ENCODE results near the gene KIF19. TPM values are rescaled to one million over a fixed set of nuclear protein-coding genes. Genes with fewer than 3 reads are reported as not detected.

The KIF19 gene
- polyA plus RNA-seq, 3 donors: not detected

DNA sequence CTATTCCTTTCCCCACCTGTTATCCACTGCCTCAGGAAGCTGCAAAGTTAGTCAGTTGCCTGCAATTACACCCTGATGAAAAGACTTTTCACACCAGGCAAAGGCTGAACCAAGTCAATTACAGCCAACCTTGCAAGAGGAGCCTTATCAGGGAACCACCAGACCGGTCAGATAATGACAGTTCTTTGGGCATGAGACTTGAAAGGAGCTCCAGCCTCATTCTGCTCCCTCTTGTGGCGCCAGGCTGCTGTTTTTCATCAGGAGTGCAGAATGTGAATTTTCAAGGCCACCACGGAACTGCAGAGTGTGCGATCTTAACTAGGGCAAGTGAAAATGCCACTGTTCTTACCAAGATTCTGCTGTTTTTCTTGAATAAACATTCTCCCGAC lies 29.5 kb upstream of the KIF19 start:
- Mint-ChIP-seq H3K36me3 (no peaks in the 10 kb centered on the region), H3K4me3 (no peak overlapping the region), H3K4me1 (peaks cover 3% of the 10 kb centered on the region), H3K27ac (peak overlapping the region in 1 of 7 donors; percentile 1), H3K27me3 (ENCODE audit: low read depth in 3 of 3) (peaks cover 1 to 19% (median 8%) of the 10 kb centered on the region in 3 donors), H3K9me3 (peaks cover 0 to 3% (median 0%) of the 10 kb centered on the region in 7 donors)
- no peak overlapping the region for H3K4me3 ChIP-seq (replicated peaks in 1 of 3; ENCODE audit: low read depth in 2 of 3, low read length in 3 of 3)
- H3K36me3 ChIP-seq (replicated peaks in 1 of 2; ENCODE audit: control insufficient read depth in 1 of 2, insufficient read depth in 2 of 2, low read length in 2 of 2): no peaks in the 10 kb centered on the region
- 0% methylated on average over 4 of the region's 5 CpGs for WGBS (ENCODE audit: insufficient coverage)
- no peak overlapping the region for H3K27ac ChIP-seq (ENCODE audit: low read depth in 1 of 2, low read length in 2 of 2)
- peak; percentile 31 to 47 (median 38) for DNase-seq
- H3K27me3 ChIP-seq (ENCODE audit: control insufficient read depth in 2 of 2, insufficient read depth in 2 of 2, low read length in 2 of 2): no peaks in the 10 kb centered on the region
- TF ChIP-seq, protein P1, sequence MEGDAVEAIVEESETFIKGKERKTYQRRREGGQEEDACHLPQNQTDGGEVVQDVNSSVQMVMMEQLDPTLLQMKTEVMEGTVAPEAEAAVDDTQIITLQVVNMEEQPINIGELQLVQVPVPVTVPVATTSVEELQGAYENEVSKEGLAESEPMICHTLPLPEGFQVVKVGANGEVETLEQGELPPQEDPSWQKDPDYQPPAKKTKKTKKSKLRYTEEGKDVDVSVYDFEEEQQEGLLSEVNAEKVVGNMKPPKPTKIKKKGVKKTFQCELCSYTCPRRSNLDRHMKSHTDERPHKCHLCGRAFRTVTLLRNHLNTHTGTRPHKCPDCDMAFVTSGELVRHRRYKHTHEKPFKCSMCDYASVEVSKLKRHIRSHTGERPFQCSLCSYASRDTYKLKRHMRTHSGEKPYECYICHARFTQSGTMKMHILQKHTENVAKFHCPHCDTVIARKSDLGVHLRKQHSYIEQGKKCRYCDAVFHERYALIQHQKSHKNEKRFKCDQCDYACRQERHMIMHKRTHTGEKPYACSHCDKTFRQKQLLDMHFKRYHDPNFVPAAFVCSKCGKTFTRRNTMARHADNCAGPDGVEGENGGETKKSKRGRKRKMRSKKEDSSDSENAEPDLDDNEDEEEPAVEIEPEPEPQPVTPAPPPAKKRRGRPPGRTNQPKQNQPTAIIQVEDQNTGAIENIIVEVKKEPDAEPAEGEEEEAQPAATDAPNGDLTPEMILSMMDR (IDR thresholded peaks at IDR 0.05): peak; percentile 61
- no peak overlapping the region for H3K4me2 ChIP-seq (replicated peaks; ENCODE audit: extremely low read depth, low read length, poor library complexity, severe bottlenecking)
- no peaks in the 10 kb centered on the region for H3K4me1 ChIP-seq (ENCODE audit: control insufficient read depth in 1 of 2, insufficient read depth in 2 of 2, low read length in 2 of 2)
- no peak overlapping the region for H2AFZ ChIP-seq (ENCODE audit: insufficient read depth, low read depth, low read length, poor library complexity, severe bottlenecking)
- intact Hi-C loops (cut with micrococcal nuclease): loop anchor here (5.0 kb wide), 1 partner anchor 84 kb away; the partner anchor contains the start of gene TTYH2 (in 2 of the 2)
- no peaks in the 10 kb centered on the region for H3K9me3 ChIP-seq (replicated peaks in 1 of 2; ENCODE audit: control insufficient read depth in 1 of 2, insufficient read depth in 1 of 2, low read length in 2 of 2)
- no peaks in the 10 kb centered on the region for H3K79me2 ChIP-seq (ENCODE audit: insufficient read depth, low read length)
- H3K9ac ChIP-seq (ENCODE audit: insufficient read depth, low read length, poor library complexity, severe bottlenecking): no peak overlapping the region
- no peaks in the 10 kb centered on the region for H4K20me1 ChIP-seq (ENCODE audit: insufficient read depth, low read length)

DNA sequence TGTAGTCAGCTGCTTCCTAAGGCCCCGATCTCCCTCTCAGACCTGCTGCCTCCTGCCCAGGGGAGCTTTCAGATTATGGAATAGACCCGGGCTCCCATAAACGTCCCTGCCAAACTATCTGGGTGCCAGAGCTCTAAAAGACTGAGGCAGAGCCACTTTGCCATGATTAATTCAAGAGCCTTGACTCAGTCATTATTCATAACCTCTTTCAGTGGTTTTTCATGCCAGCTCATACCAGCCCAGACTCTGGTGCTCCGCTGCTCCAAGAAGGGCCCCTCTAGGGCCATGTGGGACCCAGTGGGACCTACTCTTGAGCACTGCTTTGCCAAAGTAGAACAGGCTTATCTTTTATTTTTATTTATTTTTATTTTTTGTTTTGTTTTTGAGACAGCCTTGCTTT lies 28.1 kb upstream of the KIF19 start:
- TF ChIP-seq, protein P1 (IDR thresholded peaks at IDR 0.05): no peak
- H3K27me3 Mint-ChIP-seq (ENCODE audit: low read depth in 3 of 3): peaks cover 1 to 19% (median 8%) of the 10 kb centered on the region in 3 donors
- Histone ChIP-seq H3K27ac (ENCODE audit: low read depth in 1 of 2, low read length in 2 of 2) (no peak overlapping the region), H2AFZ (ENCODE audit: insufficient read depth, low read depth, low read length, poor library complexity, severe bottlenecking) (no peak overlapping the region), H3K4me1 (ENCODE audit: control insufficient read depth in 1 of 2, insufficient read depth in 2 of 2, low read length in 2 of 2) (no peaks in the 10 kb centered on the region), H3K4me3 (replicated peaks in 1 of 3; ENCODE audit: low read depth in 2 of 3, low read length in 3 of 3) (no peak overlapping the region), H3K4me2 (replicated peaks; ENCODE audit: extremely low read depth, low read length, poor library complexity, severe bottlenecking) (no peak overlapping the region), H3K79me2 (ENCODE audit: insufficient read depth, low read length) (no peaks in the 10 kb centered on the region), H3K36me3 (replicated peaks in 1 of 2; ENCODE audit: control insufficient read depth in 1 of 2, insufficient read depth in 2 of 2, low read length in 2 of 2) (no peaks in the 10 kb centered on the region), H3K9me3 (replicated peaks in 1 of 2; ENCODE audit: control insufficient read depth in 1 of 2, insufficient read depth in 1 of 2, low read length in 2 of 2) (no peaks in the 10 kb centered on the region), H4K20me1 (ENCODE audit: insufficient read depth, low read length) (no peaks in the 10 kb centered on the region), H3K9ac (ENCODE audit: insufficient read depth, low read length, poor library complexity, severe bottlenecking) (no peak overlapping the region), H3K27me3 (ENCODE audit: control insufficient read depth in 2 of 2, insufficient read depth in 2 of 2, low read length in 2 of 2) (no peaks in the 10 kb centered on the region)
- intact Hi-C loops (cut with micrococcal nuclease): loop anchor here (5.0 kb wide), 1 partner anchor 86 kb away; the partner anchor contains the start of gene TTYH2 (in 2 of the 2)
- no peak overlapping the region for H3K27ac Mint-ChIP-seq
- peaks cover 0 to 5% (median 0%) of the 10 kb centered on the region in 7 donors for H3K9me3 Mint-ChIP-seq
- no peak overlapping the region for H3K4me3 Mint-ChIP-seq
- peaks cover 3% of the 10 kb centered on the region for H3K4me1 Mint-ChIP-seq
- DNase-seq: no peak
- no peaks in the 10 kb centered on the region for H3K36me3 Mint-ChIP-seq
- WGBS (ENCODE audit: insufficient coverage): 90% methylated on average over 3 of the region's 4 CpGs

Measured in CD14-positive monocyte (primary cell).